GM18511 (cell line): ENCODE data around the gene SKP1.
"Not testable (repeated sequence)": the region's sequence is repeated elsewhere in the genome, so short reads cannot be mapped to it uniquely, and the experiment has no call there.

Experiments used
- ATAC-seq: cut with Tn5 transposase; IDR thresholded peaks from one replicate; pipeline ENCODE4 v1.9.1; 2021; ENCODE audit warnings: mild to moderate bottlenecking, moderate library complexity; ENCODE audit not compliant: unreplicated experiment

The SKP1 gene

DNA sequence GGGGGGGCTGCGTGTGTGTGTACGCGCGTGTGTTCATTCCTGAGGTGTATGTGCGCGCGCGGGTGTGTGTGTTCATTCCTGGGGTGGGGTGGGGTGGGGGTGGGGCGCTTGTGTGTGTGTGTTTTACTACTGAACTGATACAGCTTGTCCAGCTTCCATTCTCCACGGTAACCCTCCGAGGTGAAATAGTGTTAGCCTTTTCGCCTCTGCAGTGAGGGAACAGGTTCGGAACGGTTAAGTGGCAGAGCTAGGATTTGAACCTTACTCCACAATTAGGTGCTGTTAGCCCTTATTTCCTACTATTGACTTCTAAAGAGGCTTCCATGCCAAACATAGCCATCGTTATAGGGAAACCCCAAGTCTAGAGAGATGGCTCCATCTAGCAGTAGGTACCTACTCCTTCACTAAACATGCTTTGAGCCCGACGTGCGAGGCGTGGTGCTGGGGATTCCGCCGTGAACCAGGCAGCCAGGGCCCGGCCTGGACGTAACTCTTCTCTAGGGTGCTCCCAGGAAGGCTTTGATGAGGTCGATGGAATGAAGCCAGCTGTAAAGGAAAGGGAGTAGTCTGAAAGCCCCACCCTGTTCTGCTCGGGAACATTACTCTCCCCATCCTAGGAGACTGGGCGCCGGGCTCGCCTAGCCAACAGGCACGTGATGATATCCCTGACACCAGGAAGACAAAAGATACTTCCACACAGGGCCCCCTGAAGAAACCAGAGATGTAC is 782 bp upstream of the SKP1 start:
- ATAC-seq, result peak; percentile 4

GRCh38 chr5:134175921-134176510 is 734 bp downstream of the SKP1 start:
- peak; percentile 31 for ATAC-seq

- no peak for ATAC-seq
Observed at GRCh38 chr5:134174841-134175839, 1.6 kb downstream of the SKP1 start.

DNA sequence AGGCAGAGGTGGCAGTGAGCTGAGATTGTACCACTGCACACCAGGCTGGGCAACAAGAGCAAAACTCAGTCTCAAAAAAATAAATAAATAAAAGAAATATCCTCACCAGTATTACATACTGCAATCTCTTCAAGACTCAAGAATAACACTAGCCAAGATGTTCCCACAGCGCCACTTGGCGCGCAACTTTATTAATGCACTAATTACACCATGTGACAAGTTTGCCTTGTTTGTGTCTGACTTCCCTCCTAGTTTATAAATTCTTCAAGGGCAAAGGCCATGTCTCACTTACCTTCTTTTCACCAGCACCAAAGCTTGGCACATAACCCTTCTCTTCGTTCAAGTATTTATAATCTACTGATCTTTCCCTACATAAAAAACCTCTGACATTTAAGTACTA is 4.8 kb downstream of the SKP1 start:
- ATAC-seq, result no peak

DNA sequence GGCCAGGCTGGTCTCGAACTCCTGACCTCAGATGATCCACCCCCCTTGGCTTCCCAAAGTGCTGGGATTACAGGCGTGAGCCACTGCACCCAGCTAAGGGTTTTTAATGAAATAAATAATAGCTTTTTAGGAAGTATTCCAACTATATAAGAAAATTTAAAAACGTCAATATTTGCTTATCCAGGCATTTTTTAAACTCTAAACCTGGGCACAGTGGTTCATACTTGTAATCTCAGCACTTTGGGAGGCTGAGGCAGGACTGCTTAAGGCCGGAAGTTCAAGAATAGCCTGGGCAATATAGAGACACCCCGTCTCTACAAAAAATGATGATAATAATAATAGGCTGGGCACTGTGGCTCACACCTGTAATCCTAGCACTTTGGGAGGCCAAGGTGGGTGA is 14.2 kb downstream of the SKP1 start:
- no peak for ATAC-seq

GRCh38 chr5:134161513-134162395 is 15.0 kb downstream of the SKP1 start:
- ATAC-seq, result no peak

DNA sequence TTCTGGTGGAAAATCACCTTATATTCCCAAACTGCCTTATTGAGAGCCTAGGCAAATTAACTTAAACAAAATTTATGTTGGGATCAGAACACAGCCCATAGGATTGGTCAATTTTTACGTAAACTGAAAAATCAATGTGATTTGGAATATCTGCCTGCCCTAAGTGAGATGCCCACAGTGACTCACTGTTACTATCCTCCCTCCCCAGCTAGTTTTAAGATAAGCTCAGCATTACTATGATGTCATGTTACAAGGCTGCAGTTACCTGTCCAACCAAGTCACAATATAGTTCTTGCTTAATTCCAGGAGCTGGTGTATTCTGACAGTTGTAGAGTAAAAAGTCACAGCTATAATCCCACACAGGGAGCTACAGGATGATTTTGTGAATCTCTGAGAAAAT is 23.1 kb downstream of the SKP1 start:
- ATAC-seq, result no peak

DNA sequence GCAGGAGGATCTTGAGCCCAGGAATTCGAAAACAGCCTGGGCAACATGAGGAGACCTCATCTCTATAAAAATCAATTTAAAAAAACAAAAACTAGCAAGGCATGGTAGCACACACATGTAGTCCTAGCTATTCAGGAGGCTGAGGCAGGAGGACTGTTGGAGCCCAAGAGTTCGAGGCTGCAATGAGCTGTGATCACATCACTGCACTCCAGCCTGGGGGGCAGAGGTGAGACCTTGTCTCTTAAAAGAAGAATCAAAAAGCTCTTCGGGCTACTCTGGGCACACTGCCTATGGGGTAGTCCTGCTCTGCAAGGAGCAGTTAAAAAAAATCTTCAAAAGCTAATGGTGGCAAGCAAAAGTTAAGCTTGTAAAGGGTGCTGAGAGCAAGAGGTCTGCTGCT is 23.5 kb downstream of the SKP1 start:
- no peak for ATAC-seq

- not testable (repeated sequence) for ATAC-seq
Observed at GRCh38 chr5:134152173-134152832, 24.4 kb downstream of the SKP1 start.

GRCh38 chr5:134151723-134152122 is 25.0 kb downstream of the SKP1 start:
- ATAC-seq, result no peak

DNA sequence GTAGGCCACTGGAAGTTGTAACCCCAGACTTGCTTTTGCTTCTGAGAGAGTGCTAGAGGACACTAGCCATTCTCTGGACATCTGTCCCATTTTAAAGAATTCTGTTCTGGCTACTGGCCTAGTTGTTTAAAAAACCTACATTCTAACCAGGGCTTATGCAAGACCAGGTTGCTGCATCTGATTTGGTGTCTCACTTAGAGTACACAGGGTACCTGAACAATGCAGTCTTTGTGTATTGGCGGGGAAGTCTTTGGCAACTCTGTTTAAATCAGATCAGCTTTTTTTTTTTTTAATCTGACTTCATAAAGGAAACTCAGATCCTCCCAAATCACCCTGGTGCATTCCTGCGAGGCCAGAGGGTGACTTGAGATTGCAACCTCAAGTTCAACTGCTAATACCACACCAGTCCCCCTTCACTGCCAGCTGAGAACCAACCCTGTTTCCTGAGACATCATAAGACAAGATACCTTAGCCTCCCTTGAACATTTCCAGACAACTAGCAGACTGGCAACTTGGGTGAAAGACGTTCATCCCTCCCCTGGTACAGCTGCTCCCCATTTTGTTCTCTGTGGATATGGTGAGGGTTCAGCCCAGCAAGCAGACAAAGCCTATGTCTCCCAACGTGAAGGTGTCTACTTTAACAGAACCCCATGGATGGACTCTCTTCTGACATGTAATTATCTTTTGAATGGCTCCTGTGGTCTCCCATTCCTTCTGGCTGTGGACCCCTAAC is 27.0 kb downstream of the SKP1 start:
- no peak for ATAC-seq

DNA sequence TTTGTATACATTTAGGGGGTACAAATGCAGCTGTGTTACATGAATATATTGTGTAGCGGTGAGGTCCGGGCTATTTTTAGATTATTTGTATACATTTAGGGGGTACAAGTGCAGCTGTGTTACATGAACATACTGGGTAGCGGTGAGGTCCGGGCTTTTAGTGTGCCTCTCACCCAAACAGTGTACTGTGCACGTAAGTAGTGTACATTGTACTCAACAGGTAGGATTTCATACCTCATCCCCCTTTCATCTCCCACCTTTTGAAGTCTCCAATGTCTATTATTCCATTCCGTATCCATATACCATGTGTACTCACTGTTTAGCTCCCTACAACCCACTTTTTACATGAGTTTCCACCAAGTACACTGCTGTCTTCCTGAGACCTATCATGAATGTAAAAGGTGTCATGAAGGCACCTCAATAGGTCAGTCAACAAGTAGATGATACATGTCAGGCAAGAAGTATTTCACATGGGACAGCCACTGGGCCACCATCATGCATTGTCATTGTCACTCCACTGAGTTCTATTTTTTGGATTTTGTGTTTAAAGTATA is 27.7 kb downstream of the SKP1 start:
- no peak for ATAC-seq

- no peak for ATAC-seq
Observed at GRCh38 chr5:134148316-134148715, 28.4 kb downstream of the SKP1 start.

DNA sequence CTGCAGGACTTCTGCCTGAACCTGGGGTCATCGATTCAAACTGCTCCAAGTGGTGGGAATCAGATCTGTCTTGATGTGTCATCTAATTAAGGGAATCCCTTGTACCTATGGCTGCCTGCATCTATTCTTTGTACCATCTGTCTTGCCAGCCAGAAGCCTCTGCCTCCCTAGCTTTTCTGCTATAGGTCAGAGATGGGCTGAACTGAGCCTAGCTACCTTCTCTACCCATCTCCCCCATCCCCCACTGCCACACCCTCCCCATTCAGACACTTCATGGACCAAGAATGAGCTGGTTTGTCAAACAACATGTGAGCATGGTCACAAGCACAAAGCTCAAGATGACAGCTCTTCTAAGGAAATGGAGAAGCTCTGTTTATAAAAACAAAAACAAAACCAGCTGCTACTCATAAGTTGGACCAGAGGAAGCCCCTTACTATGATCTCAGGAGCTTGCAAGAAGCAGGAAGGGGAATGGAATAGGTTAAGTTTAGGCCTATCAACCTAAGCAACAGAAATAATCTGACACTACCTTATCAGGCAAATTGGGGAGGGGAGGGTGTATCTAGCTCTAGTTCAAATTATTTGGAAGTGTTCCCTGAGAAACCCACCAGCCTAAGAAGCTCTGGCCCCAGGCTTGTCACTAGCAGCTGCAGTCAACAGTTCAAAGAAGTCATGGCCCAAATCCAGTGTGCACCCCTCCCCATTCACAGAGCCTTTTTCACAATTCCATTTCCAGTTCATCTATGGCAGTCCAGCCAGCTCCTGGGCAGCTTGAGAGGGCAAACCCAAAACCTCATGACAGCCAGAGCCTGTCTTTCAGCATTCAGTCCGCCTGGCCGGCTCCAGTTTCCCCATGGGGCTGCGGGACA is 29.9 kb downstream of the SKP1 start:
- ATAC-seq, result no peak

- ATAC-seq, result peak; percentile 78
Observed at GRCh38 chr5:134145779-134146581, 30.8 kb downstream of the SKP1 start.

- no peak for ATAC-seq
Observed at GRCh38 chr5:134145041-134145757, 31.6 kb downstream of the SKP1 start.
